Fibroblast of the aortic adventitia (primary cell): Measurements from ENCODE around the gene GALM. TPM values are rescaled to one million over a fixed set of nuclear protein-coding genes. Genes with fewer than 3 reads are reported as not detected.

Source experiments
- DNase-seq: peaks from one replicate; pipeline ENCODE4 v3.0.0-alpha.2; 2010; ENCODE audit warnings: low read depth
- H3K4me3 ChIP-seq: 2 replicates; pipeline ENCODE4 v1.5.1; 2011; ENCODE audit warnings: low read depth, mild to moderate bottlenecking, control low read depth, low read length, moderate library complexity
- CTCF ChIP-seq: IDR thresholded peaks from 2 replicates; pipeline ENCODE4 v1.5.1; 2011; ENCODE audit warnings: mild to moderate bottlenecking, low read length, control low read depth, inconsistent platforms; ENCODE audit not compliant: insufficient read depth
- total RNA-seq: library from RNA; depleted of rRNA; stranded (reverse); fragments of >200 nt; gene quantifications from 2 replicates; pipeline ENCODE4 v1.2.3, GENCODE V29; 2012; ENCODE audit warnings: low replicate concordance

GALM gene
- total RNA-seq, 1 donor: 27.7 TPM

- no peak overlapping the region for H3K4me3 ChIP-seq
- TF ChIP-seq CTCF: no peak
These were observed 39.4 kb upstream of the GALM start for GRCh38 chr2:38626326-38627035.

DNA sequence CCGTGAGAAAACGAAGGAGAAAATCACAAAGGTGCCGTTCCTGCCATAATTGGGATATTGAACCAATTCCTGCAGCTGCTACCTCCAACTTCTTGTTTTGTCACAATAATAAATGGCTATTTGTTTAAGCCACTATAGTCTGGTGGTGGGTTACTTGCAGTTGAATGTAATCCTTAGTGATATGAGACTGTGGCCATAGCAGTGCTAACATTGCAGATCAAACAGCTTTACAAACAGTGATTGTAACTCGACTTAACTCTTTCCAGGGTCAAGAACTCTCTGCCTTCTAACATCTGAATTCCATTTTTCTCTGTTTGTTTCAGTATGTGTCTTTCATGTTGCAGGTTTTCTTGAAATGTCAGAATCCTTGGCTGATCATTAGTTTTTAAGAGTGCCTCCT lies 38.5 kb upstream of the GALM start:
- DNase-seq: no peak
- TF ChIP-seq CTCF: no peak

More at GRCh38 chr2:38626326-38627035, 39.4 kb upstream of the GALM start:
- no peak for DNase-seq

GRCh38 chr2:38629684-38630083 lies 36.2 kb upstream of the GALM start:
- peak; percentile 24 for DNase-seq
- TF ChIP-seq CTCF: no peak
- no peak overlapping the region for H3K4me3 ChIP-seq

More for the DNA sequence above, 38.5 kb upstream of the GALM start:
- H3K4me3 ChIP-seq: no peak overlapping the region

DNA sequence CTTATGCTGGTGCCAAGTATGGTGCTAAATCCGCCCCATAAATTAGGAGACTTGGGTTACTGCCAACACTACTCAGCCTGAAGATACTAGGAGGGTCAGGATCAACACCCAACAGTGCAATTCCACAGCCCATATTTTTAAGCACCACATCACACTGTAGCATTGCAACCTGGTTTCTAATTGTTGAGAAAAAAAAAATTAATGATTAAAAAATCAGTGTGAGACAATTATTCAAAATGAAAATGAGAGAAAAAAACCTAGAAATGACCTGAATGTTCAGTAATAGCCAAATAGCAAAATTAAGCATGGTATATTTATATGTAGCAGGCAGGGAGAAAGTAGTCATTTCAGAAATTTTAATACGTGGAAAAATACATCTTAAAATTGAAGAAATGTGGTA lies 33.9 kb upstream of the GALM start:
- no peak for TF ChIP-seq CTCF
- no peak for DNase-seq
- no peak overlapping the region for H3K4me3 ChIP-seq

DNA sequence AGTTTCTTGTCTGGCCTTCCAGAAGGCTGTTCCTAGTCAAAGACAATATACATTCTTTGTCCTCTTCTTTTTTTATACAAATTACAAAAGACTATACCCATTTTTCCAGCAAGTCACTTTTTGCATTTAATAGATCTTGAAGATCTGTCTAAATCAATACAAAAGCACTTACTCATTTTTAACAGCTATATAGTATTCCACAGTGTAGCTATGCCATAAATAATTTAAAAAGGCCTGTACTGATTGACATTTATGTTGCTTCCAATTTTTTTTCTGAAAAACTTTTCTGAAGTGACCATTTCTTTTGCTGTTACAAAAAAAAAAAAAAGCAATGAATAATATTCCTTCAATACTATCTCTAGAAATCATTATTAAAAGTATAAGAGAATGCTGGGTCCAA lies 32.9 kb upstream of the GALM start:
- no peak for TF ChIP-seq CTCF
- DNase-seq: no peak
- no peak overlapping the region for H3K4me3 ChIP-seq

DNA sequence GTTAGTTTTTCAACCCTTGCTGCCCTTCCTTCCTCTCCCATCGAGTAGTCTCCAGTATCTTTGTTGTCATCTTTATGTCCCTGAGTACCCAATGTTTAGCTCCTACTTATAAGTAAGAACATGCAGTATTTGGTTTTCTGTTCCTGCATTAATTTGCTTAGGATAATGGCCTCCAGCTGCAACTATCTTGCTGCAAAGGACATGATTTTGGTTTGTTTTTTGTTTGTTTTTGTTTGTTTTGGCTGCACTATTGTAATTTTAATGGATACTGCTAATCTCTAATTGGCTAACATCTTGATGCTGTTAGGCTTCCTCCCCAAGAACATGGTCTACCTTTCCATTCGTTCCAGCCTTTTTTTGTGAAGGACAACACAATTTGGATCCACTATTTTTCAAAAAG lies 32.0 kb upstream of the GALM start:
- no peak for TF ChIP-seq CTCF
- no peak for DNase-seq
- no peak overlapping the region for H3K4me3 ChIP-seq

GRCh38 chr2:38634684-38635083 lies 31.2 kb upstream of the GALM start:
- H3K4me3 ChIP-seq: no peak overlapping the region
- no peak for DNase-seq
- no peak for TF ChIP-seq CTCF
